ENCODE data around the gene LHCGR.
"Not testable (repeated sequence)": the region's sequence is repeated elsewhere in the genome, so short reads cannot be mapped to it uniquely, and the experiment has no call there.

The LHCGR gene

GRCh38 chr2:48749291-48750127 is 6.0 kb downstream of the LHCGR start:
- no peak for DNase-seq

GRCh38 chr2:48747319-48747718 is 8.2 kb downstream of the LHCGR start:
- in situ Hi-C loops (cut with MboI; ENCODE audit: low pct_unique_long_range_greater_than_20kb, low sequenced_read_pairs), result no loop called here
- DNase-seq, result no peak

More at GRCh38 chr2:48749291-48750127, 6.0 kb downstream of the LHCGR start:
- in situ Hi-C loops (cut with MboI; ENCODE audit: low pct_unique_long_range_greater_than_20kb, low sequenced_read_pairs), result no loop called here

- in situ Hi-C loops (cut with MboI; ENCODE audit: low pct_unique_long_range_greater_than_20kb, low sequenced_read_pairs); DNase-seq: not testable (repeated sequence)
Observed at GRCh38 chr2:48739236-48739635, 16.3 kb downstream of the LHCGR start.

GRCh38 chr2:48738806-48739205 is 16.7 kb downstream of the LHCGR start:
- no peak for DNase-seq

GRCh38 chr2:48736251-48736650 is 19.3 kb downstream of the LHCGR start:
- no peak for DNase-seq
- in situ Hi-C loops (cut with MboI; ENCODE audit: low pct_unique_long_range_greater_than_20kb, low sequenced_read_pairs), result no loop called here

More at GRCh38 chr2:48738806-48739205, 16.7 kb downstream of the LHCGR start:
- in situ Hi-C loops (cut with MboI; ENCODE audit: low pct_unique_long_range_greater_than_20kb, low sequenced_read_pairs), result no loop called here

- DNase-seq, result no peak
- in situ Hi-C loops (cut with MboI; ENCODE audit: low pct_unique_long_range_greater_than_20kb, low sequenced_read_pairs), result no loop called here
Observed at GRCh38 chr2:48734576-48735303, 20.8 kb downstream of the LHCGR start.

- in situ Hi-C loops (cut with MboI; ENCODE audit: low pct_unique_long_range_greater_than_20kb, low sequenced_read_pairs), result no loop called here
- DNase-seq, result no peak
Observed at GRCh38 chr2:48733067-48733503, 22.4 kb downstream of the LHCGR start.

- in situ Hi-C loops (cut with MboI; ENCODE audit: low pct_unique_long_range_greater_than_20kb, low sequenced_read_pairs), result no loop called here
- DNase-seq, result no peak
Observed at GRCh38 chr2:48728840-48729239, 26.7 kb downstream of the LHCGR start.

- in situ Hi-C loops (cut with MboI; ENCODE audit: low pct_unique_long_range_greater_than_20kb, low sequenced_read_pairs), result no loop called here
Observed at GRCh38 chr2:48728295-48728694, 27.2 kb downstream of the LHCGR start.

GRCh38 chr2:48727560-48727959 is 28.0 kb downstream of the LHCGR start:
- no peak for DNase-seq
- in situ Hi-C loops (cut with MboI; ENCODE audit: low pct_unique_long_range_greater_than_20kb, low sequenced_read_pairs), result no loop called here

More at GRCh38 chr2:48728295-48728694, 27.2 kb downstream of the LHCGR start:
- no peak for DNase-seq

- DNase-seq, result no peak
- in situ Hi-C loops (cut with MboI; ENCODE audit: low pct_unique_long_range_greater_than_20kb, low sequenced_read_pairs), result no loop called here
Observed at GRCh38 chr2:48725696-48726494, 29.6 kb downstream of the LHCGR start.

- in situ Hi-C loops (cut with MboI; ENCODE audit: low pct_unique_long_range_greater_than_20kb, low sequenced_read_pairs), result no loop called here
Observed at GRCh38 chr2:48724278-48724677, 31.2 kb downstream of the LHCGR start.

GRCh38 chr2:48723129-48723528 is 32.4 kb downstream of the LHCGR start:
- no peak for DNase-seq
- in situ Hi-C loops (cut with MboI; ENCODE audit: low pct_unique_long_range_greater_than_20kb, low sequenced_read_pairs), result no loop called here

More at GRCh38 chr2:48724278-48724677, 31.2 kb downstream of the LHCGR start:
- DNase-seq, result no peak

GRCh38 chr2:48722391-48722790 is 33.1 kb downstream of the LHCGR start:
- in situ Hi-C loops (cut with MboI; ENCODE audit: low pct_unique_long_range_greater_than_20kb, low sequenced_read_pairs), result no loop called here
- DNase-seq, result no peak

GRCh38 chr2:48721158-48721557 is 34.4 kb downstream of the LHCGR start:
- in situ Hi-C loops (cut with MboI; ENCODE audit: low pct_unique_long_range_greater_than_20kb, low sequenced_read_pairs), result no loop called here
- DNase-seq, result no peak

- no peak for DNase-seq
- in situ Hi-C loops (cut with MboI; ENCODE audit: low pct_unique_long_range_greater_than_20kb, low sequenced_read_pairs), result no loop called here
Observed at GRCh38 chr2:48719480-48720177, 35.9 kb downstream of the LHCGR start.

GRCh38 chr2:48717846-48718245 is 37.7 kb downstream of the LHCGR start:
- in situ Hi-C loops (cut with MboI; ENCODE audit: low pct_unique_long_range_greater_than_20kb, low sequenced_read_pairs), result no loop called here
- no peak for DNase-seq

- in situ Hi-C loops (cut with MboI; ENCODE audit: low pct_unique_long_range_greater_than_20kb, low sequenced_read_pairs), result no loop called here
- no peak for DNase-seq
Observed at GRCh38 chr2:48715956-48716355, 39.6 kb downstream of the LHCGR start.
